Activated CD8-positive, alpha-beta memory T cell treated with anti-CD3 and anti-CD28 coated beads, Interleukin-2, amount 50 U/mL, for 48 hours (primary cell): ENCODE measurements around the gene MOSPD2.

Experiments
- DNase-seq: peaks from one replicate; pipeline ENCODE4 v3.0.0-alpha.2; 2020

The MOSPD2 gene

GRCh38 chrX:14872851-14873675 is at the start of gene MOSPD2, which contains the start of gene FANCB:
MOSPD2 (plus strand) TSS chrX:14873421; CDS start chrX:14873529, 108 bp downstream.
FANCB (minus strand) TSS chrX:14873069; CDS start chrX:14865510, 7,559 bp downstream.
- peak; percentile 88 for DNase-seq

GRCh38 chrX:14825851-14826250 is 47.4 kb upstream of the MOSPD2 start:
- DNase-seq: no peak

DNA sequence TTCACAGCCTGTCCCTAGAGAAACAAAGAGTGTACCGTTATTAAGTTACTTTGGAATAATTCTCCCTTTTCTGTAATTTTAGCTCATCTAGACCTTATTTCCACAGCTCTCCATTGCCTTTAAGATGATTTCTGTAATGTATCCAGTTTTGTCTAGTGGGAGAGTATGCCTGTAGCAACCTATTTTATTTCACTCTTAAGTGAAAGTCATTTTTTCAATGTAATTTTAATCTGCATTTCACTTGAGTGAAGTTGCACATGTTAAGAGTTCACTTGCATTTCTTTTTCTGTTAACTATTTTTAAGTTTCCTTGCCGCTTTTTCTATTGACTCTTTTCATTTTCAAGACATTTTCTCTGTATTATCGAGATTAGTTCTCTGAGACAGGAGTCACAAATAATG is 46.9 kb upstream of the MOSPD2 start:
- no peak for DNase-seq

GRCh38 chrX:14829643-14830042 is 43.6 kb upstream of the MOSPD2 start:
- DNase-seq: no peak

- no peak for DNase-seq
Observed at GRCh38 chrX:14832151-14832550, 41.1 kb upstream of the MOSPD2 start.

DNA sequence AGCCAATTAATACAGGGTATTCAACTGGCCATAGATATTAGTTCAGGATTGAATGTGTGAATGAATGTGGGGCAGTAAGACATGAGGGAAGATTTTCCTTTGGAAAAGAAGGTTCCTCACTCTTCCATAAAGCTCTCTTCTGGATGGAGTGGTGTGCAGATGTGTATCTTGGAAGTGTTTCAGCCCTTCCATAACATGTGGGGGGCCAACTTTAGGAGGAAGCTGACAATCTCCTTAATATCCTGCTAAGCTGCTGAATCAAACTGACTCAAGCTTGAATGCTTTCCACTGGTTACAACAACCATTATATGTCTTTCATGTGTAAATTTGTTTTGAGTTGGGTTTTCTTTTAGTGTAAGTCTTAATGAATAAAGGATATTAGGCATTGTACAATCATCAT is 40.6 kb upstream of the MOSPD2 start:
- DNase-seq: no peak

- no peak for DNase-seq
Observed at GRCh38 chrX:14837155-14837554, 36.1 kb upstream of the MOSPD2 start.

- DNase-seq: no peak
Observed at GRCh38 chrX:14843666-14844065, 29.6 kb upstream of the MOSPD2 start.

GRCh38 chrX:14851526-14851925 is 21.7 kb upstream of the MOSPD2 start:
- DNase-seq: no peak

DNA sequence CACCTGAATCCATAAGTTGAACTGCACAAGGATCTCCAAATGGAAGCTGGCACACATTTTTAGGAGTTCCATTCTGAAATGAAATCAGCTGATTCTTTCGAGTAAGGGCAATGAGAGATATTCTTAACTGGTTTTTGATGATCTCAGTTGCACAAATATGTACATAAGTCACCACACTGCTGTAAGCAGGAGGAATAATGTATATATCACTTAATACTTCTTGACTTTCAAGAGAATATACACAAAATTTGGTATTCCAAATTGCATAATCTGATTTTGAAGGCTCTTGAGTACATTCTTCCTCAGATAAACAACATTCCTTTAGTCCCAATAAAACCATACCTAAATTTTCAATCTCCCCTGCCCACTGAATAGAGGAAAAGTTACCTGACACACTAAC is 8.6 kb upstream of the MOSPD2 start:
- no peak for DNase-seq

GRCh38 chrX:14865201-14865600 is 8.0 kb upstream of the MOSPD2 start:
- DNase-seq: no peak

DNA sequence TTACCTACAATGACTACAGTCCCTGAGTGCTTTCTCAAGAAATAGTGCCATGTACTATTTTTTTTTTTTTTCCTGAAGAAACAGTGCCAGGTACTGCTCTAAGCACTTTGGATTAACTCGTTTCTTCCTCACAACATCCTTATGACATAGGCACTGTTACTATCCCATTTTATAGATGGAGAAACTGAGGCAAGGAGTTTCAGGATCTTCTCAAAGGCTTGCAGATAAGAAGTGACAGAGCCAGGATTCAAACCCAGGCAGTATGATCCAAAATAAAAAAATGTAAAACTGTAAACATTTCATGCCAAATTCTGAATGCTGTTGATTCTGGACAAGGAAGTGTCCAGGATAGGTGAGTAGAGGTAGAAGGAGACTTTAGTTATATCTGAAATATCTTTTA is 1.5 kb upstream of the MOSPD2 start:
- DNase-seq: no peak

DNA sequence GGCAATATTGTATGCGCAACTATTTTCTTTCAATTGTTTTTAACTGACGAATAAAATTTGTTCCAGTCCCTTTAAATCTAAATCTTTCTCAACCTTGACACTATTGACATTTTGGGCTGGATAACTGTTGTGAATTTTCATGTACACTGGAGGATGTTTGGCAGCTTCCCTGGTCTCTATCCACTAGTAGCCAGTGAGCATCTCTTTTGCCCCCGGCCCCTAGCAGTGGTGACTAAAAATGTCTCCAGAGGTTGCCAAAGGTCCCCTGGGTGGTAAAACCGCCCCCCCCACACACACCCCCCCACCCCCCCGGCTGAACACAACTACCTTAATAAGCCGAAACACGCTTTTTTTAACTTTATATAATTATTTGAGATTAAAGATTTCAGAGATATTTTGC is 866 bp upstream of the MOSPD2 start:
- no peak for DNase-seq

DNA sequence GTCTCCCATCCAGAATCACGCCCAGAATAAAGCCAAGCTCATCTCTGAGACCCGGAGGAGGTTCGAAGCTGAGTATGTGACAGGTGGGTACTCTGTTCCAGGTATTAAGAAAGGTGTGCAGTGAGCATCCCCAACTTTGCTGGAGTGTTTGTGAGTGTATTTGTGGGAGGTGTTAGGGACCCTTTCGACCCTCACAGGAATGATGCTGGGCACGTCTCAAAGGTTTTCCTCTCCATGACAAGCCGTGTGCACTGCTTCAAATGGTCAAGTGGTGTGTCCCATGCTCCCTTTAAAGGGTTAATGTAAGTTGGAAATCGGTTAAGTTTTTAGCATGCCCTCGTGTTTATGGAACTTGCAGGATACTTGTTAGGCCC is 442 bp downstream of the MOSPD2 start:
- DNase-seq: no peak

- no peak for DNase-seq
Observed at GRCh38 chrX:14875624-14876023, 2.4 kb downstream of the MOSPD2 start.

DNA sequence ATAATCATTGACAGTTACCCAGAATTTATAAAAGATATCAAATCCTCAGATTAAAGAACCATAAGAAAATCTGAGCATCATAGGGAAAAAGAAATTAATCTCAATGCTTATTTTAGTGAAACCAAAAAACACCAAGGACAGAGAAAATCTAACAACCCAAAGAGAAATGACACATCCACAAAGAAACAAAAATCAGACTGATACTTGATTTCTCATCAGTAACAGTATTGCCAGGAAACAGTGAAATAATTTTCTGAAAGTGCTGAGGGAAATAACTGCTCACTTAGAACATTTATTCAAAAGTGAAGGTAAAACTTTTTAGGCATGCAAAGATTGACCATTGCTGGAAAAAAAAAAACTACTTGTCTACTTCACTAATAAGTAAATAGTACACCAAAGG is 10.6 kb downstream of the MOSPD2 start:
- DNase-seq: no peak

- DNase-seq: no peak
Observed at GRCh38 chrX:14884714-14885113, 11.5 kb downstream of the MOSPD2 start.

DNA sequence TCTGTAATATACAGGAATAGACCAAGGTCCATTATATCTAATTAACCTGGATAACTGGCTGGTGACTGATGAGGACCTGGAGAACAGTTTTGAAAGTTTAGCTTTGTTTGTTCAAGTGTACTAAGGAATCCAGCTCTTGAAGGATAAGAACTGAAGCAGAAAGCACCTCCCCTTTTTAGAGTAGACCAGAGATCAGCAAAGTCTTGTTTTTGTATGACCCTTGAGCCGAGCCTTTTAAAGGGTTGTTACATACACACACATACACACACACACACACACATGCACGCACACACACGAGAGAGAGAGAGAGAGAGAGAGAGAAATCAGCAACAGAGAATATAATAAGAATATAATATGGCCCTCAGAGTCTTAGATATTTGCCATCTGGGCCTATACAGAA is 13.0 kb downstream of the MOSPD2 start:
- DNase-seq: no peak

DNA sequence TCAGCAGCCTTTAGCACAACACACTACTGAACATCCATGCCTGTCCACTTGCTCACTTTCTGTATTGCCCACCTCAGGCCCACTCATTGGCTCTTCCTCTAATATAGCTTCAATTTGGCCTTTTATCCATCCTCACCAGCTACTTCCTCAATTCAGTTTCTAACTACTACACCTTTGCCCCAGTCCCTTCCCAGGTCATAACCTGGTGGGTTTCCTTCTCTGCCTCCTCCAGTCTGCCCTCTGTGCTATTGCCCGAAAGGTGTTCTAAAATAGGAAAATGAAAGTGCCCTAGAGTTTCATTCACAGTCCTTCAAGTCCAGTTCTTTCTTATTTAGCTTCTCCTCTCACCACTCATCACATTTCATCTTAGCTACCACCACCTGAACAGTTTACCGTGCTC is 23.1 kb downstream of the MOSPD2 start:
- DNase-seq: no peak

- DNase-seq: no peak
Observed at GRCh38 chrX:14897042-14897441, 23.8 kb downstream of the MOSPD2 start.

DNA sequence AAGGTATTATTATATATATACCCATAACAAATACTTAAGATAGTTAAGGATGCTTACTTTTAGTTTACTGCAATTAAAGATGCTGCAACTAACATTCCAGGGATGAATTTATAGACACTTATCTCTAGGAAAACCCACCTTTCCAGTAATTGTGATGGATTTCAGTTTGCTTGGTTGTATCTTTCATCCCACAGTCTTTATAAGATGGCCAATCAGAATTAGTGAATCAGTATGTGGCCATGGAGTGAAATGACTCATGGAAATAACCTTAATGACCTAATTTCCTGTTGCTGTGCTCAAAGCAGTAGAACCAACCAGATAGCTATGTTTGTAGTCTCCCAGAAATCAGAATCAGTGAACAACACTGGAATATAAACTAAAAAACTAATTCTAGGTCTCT is 26.4 kb downstream of the MOSPD2 start:
- DNase-seq: no peak

DNA sequence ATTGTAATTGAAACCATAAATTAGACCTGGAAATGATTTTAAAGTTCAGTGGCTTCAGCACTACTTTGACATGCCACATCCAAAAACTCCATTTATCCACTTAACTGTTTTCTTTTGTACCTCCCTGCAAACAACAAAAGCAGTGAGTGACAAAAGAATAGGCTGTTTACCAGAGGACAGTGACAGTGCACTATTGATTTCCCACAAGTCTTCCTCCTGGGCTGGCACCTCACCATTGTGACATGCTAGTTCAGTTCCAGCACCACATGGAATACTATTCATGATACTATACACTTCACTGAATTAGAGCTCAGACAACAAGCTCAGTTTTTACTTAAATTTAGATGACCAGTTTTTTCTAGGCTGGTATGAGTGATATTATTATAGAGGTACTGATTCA is 29.3 kb downstream of the MOSPD2 start:
- no peak for DNase-seq

DNA sequence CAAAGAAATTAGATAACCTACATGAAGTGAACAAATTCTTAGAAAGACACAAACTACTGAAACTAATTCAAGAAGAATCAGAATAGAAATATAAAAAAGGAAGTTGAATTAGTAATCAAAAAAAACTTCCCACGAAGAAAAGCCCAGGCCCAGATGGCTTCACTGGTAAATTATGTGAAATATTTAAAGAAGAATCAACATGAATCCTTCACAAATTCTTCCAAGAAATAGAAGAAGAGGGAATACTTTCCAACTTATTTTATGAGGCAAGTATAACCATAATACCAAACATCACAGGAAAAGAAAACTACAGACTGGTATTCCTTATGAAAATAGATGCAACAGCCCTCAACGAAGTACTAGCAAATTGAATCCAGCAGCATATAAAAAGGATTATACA is 30.7 kb downstream of the MOSPD2 start:
- DNase-seq: no peak

DNA sequence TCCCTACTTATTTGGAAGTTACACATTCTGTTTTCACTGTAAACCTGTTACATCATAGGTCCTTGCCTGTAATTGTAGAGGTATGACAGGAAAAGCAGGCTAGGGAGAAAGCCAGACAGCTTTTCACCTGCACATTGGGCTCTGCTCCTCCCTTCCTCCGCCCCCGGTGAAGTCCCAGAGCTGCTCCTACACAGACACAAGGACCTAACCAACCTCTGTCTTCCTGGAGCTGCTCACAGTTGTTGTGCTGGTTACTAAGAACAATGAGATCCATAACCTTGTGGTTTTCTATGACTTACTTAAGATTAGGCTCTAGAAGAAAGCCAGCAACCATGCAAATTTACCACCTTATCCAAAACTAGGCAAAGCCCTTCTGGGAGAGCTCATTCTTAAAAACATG is 40.0 kb downstream of the MOSPD2 start:
- DNase-seq: no peak

- DNase-seq: no peak
Observed at GRCh38 chrX:14915596-14915995, 42.4 kb downstream of the MOSPD2 start.
